Activated CD8-positive, alpha-beta memory T cell treated with anti-CD3 and anti-CD28 coated beads for 1 hour (primary cell): ENCODE results near the gene POMZP3.
"Not testable (repeated sequence)": the region's sequence is repeated elsewhere in the genome, so short reads cannot be mapped to it uniquely, and the experiment has no call there.

Experiments
- DNase-seq, 2 donors: peaks; one replicate each; pipeline ENCODE4 v3.0.0-alpha.2; 2020; ENCODE audit warnings: low read depth in 1 of 2; ENCODE audit errors: extremely low read depth in 1 of 2

The POMZP3 gene

GRCh38 chr7:76591033-76591432, 36.0 kb downstream of the POMZP3 start:
- DNase-seq, result not testable (repeated sequence)

DNA sequence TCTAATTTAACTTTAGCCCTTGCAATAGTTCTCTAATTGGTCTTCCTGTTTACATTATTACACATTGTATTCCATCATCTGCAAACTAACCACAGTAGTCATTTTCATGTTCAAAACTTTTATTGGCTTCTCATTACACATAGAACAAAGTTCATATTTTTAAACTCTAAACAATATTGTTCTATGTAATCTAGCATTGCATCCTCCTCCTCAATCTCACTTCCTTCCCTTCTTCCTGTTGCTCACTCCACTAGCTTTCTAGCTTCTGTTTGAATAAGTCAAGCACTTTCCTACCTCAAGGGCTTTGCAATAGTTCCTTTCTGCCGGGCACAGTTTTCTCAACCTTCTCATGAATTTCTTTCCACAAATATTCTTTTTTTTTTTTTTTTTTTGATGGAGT, 38.5 kb downstream of the POMZP3 start:
- DNase-seq, result not testable (repeated sequence)

- not testable (repeated sequence) for DNase-seq
Observed at GRCh38 chr7:76586585-76587315, 40.3 kb downstream of the POMZP3 start.

- DNase-seq, result not testable (repeated sequence)
Observed at GRCh38 chr7:76583636-76584281, 43.3 kb downstream of the POMZP3 start.

- not testable (repeated sequence) for DNase-seq
Observed at GRCh38 chr7:76582848-76583631, 44.0 kb downstream of the POMZP3 start.

DNA sequence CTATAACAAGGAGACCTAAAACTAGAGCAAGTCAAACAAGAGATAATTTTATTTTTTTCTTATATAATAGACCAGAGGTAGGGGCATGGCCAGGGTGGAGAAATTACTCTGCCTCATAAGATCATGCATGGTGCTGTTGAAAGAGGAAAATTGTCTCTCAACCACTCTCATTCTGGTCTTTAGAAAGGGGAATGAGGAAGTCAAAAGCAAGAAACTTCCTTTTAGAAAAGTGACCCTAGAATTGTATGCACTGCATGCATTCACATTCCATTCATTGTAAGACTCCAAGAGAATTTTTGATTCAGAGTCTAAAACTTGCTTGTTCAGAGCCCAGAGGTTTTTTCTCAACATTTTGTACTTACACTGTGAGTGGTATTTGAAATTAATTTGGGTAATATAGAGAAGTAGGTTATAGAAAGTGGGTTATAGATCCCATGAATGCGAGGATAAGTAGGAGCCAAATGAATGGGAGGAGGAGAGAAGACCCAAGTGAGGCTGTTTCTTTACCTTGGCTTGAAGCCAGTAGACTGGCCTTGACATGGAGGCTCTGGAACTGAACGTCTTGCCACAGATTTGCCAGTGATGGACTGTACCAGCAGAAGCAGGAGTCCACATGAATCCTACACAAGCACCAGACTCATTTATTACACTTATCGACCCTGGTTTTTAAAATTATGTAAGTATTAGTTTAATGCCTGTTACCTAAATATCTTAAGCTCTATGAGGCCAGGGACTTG, 51.0 kb downstream of the POMZP3 start:
- DNase-seq, result not testable (repeated sequence)

DNA sequence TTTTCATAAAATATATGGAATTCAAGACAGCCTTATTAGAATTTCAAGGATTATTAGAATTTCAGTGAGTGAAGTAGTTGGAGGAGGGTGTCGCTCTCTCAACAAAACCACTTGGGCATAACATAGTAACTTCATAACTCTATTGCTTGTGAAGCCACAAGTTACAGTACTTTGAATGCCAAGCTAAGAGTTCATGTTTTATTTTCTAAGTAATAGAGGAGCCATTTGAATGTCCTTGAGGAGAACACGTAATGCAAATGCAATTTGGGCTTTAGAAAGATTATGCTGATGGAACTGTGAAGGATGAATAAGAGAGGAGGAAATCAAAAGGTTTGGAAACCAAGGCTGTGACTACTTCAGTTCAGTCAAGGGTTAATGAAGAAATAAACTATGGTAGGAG, 51.6 kb downstream of the POMZP3 start:
- DNase-seq, result not testable (repeated sequence)

GRCh38 chr7:76572296-76572695, 54.8 kb downstream of the POMZP3 start:
- DNase-seq, result not testable (repeated sequence)

- DNase-seq, result not testable (repeated sequence)
Observed at GRCh38 chr7:76570324-76570775, 56.7 kb downstream of the POMZP3 start.

DNA sequence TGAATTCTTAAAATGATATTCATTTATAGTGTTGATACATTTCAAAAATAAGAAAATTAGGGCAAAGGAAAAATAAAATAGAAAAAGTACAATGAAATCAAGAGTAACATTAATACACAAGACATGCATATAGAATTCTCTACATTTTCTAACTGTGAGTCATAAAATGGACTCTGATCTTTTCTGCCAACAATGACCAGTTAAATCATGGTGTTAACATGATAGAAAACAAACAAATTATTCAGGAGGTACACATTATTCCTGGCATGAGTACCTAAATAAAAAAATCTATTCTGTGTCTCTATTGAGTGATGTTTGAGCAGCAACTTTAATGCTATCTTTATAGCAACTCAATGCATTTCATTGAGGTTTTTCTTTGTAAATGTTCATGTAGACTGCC, 58.3 kb downstream of the POMZP3 start:
- not testable (repeated sequence) for DNase-seq

- DNase-seq, result not testable (repeated sequence)
Observed at GRCh38 chr7:76567753-76568152, 59.3 kb downstream of the POMZP3 start.

DNA sequence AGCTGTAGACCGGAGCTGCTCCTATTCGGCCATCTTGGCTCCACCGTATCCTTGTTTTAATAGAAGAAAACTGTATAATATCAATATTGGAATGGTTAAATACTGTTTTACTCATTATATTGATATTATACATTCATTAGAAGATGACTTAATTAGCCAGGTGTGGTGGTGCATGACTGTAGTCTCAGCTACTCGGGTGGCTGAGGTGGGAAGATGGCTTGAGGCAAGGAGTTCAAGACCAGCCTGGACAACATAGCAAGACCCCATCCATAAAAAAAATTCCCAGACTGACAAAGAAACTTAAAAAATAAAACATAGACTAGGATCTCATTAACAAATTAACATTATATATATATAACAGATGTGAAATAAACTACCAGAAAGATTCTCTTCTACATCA, 59.8 kb downstream of the POMZP3 start:
- DNase-seq, result not testable (repeated sequence)

DNA sequence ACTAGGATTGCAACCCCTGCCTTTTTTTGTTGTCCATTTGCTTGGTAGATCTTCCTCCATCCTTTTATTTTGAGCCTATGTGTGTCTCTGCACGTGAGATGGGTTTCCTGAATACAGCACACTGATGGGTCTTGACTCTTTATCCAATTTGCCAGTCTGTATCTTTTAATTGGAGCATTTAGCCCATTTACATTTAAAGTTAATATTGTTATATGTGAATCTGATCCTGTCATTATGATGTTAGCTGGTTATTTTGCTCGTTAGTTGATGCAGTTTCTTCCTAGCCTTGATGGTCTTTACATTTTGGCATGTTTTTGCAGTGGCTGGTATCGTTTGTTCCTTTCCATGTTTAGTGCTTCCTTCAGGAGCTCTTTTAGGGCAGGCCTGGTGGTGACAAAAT, 62.1 kb downstream of the POMZP3 start:
- not testable (repeated sequence) for DNase-seq

- not testable (repeated sequence) for DNase-seq
Observed at GRCh38 chr7:76561342-76561741, 65.7 kb downstream of the POMZP3 start.

GRCh38 chr7:76560157-76560556, 66.9 kb downstream of the POMZP3 start:
- not testable (repeated sequence) for DNase-seq
